ENCODE results near the gene FANCC. TPM values are rescaled to one million over a fixed set of nuclear protein-coding genes. Genes with fewer than 3 reads are reported as not detected.

Gene FANCC
- total RNA-seq, 1 donor from 2014 or later: 9.3 TPM

GRCh38 chr9:95174038-95174437 lies 143.5 kb downstream of the FANCC start:
- Mint-ChIP-seq H3K4me1 (ENCODE audit: low read depth) (peaks cover 19% of the 10 kb centered on the region), H3K9me3 (ENCODE audit: low read depth) (no peaks in the 10 kb centered on the region), H3K36me3 (ENCODE audit: low read depth) (no peaks in the 10 kb centered on the region), H3K27me3 (ENCODE audit: low read depth) (no peaks in the 10 kb centered on the region), H3K4me3 (ENCODE audit: unreplicated experiment) (no peak overlapping the region), H3K27ac (ENCODE audit: unreplicated experiment) (no peak overlapping the region)
- no peak for DNase-seq (ENCODE audit: low spot score)
- TF ChIP-seq CTCF (IDR thresholded peaks at IDR 0.05): no peak

- no peak for DNase-seq (ENCODE audit: low spot score)
- peaks cover 22% of the 10 kb centered on the region for H3K4me1 Mint-ChIP-seq (ENCODE audit: low read depth)
- H3K27ac Mint-ChIP-seq (ENCODE audit: unreplicated experiment): peak overlapping the region; percentile 84
- H3K9me3 Mint-ChIP-seq (ENCODE audit: low read depth): peaks cover 6% of the 10 kb centered on the region
- H3K36me3 Mint-ChIP-seq (ENCODE audit: low read depth): peaks cover 4% of the 10 kb centered on the region
- TF ChIP-seq CTCF (IDR thresholded peaks at IDR 0.05): no peak
- H3K27me3 Mint-ChIP-seq (ENCODE audit: low read depth): no peaks in the 10 kb centered on the region
- no peak overlapping the region for H3K4me3 Mint-ChIP-seq (ENCODE audit: unreplicated experiment)
Measured at GRCh38 chr9:95171596-95171995, 145.9 kb downstream of the FANCC start.

- no peak for DNase-seq (ENCODE audit: low spot score)
- Mint-ChIP-seq H3K4me1 (ENCODE audit: low read depth) (peaks cover 22% of the 10 kb centered on the region), H3K9me3 (ENCODE audit: low read depth) (peaks cover 6% of the 10 kb centered on the region), H3K27me3 (ENCODE audit: low read depth) (no peaks in the 10 kb centered on the region), H3K36me3 (ENCODE audit: low read depth) (peaks cover 4% of the 10 kb centered on the region), H3K27ac (ENCODE audit: unreplicated experiment) (peak overlapping the region; percentile 84), H3K4me3 (ENCODE audit: unreplicated experiment) (no peak overlapping the region)
- no peak for TF ChIP-seq CTCF (IDR thresholded peaks at IDR 0.05)
Measured at GRCh38 chr9:95171001-95171400, 146.5 kb downstream of the FANCC start.

- no peak for DNase-seq (ENCODE audit: low spot score)
- peaks cover 22% of the 10 kb centered on the region for H3K4me1 Mint-ChIP-seq (ENCODE audit: low read depth)
- no peak overlapping the region for H3K4me3 Mint-ChIP-seq (ENCODE audit: unreplicated experiment)
- peaks cover 7% of the 10 kb centered on the region for H3K36me3 Mint-ChIP-seq (ENCODE audit: low read depth)
- no peaks in the 10 kb centered on the region for H3K27me3 Mint-ChIP-seq (ENCODE audit: low read depth)
- peak; percentile 87 for TF ChIP-seq CTCF (IDR thresholded peaks at IDR 0.05)
- H3K27ac Mint-ChIP-seq (ENCODE audit: unreplicated experiment): no peak overlapping the region
- peaks cover 10% of the 10 kb centered on the region for H3K9me3 Mint-ChIP-seq (ENCODE audit: low read depth)
Measured at GRCh38 chr9:95167998-95168397, 149.5 kb downstream of the FANCC start.

- no peak overlapping the region for H3K4me3 Mint-ChIP-seq (ENCODE audit: unreplicated experiment)
- DNase-seq (ENCODE audit: low spot score): no peak
- H3K36me3 Mint-ChIP-seq (ENCODE audit: low read depth): peaks cover 12% of the 10 kb centered on the region
- H3K27me3 Mint-ChIP-seq (ENCODE audit: low read depth): no peaks in the 10 kb centered on the region
- H3K27ac Mint-ChIP-seq (ENCODE audit: unreplicated experiment): no peak overlapping the region
- peaks cover 10% of the 10 kb centered on the region for H3K9me3 Mint-ChIP-seq (ENCODE audit: low read depth)
- no peak for TF ChIP-seq CTCF (IDR thresholded peaks at IDR 0.05)
- H3K4me1 Mint-ChIP-seq (ENCODE audit: low read depth): peaks cover 3% of the 10 kb centered on the region
Measured at GRCh38 chr9:95165004-95165403, 152.5 kb downstream of the FANCC start.
